Kidney (tissue), 14 donors: Measurements from ENCODE around the gene DCAF6. TPM values are rescaled to one million over a fixed set of nuclear protein-coding genes. Genes with fewer than 3 reads are reported as not detected.

ENCODE experiments used
- DNase-seq, 5 donors: peaks; one replicate each; pipeline ENCODE4 v3.0.0-alpha.2; 2013 to 2020
- FAIRE-seq: peaks from 2 replicates; lab custom pipeline; 2012; peaks lifted over from hg19 to GRCh38; lab: Jason Lieb, UNC
- H3K27ac ChIP-seq, 2 donors: one replicate each; pipeline ENCODE4 v1.7.0; 2013; ENCODE audit warnings: low read depth in 2 of 2, low read length in 2 of 2, inconsistent platforms in 1 of 2
- H3K27me3 ChIP-seq: one replicate; pipeline ENCODE4 v1.7.1; 2013; ENCODE audit warnings: low read length, inconsistent platforms; ENCODE audit not compliant: control insufficient read depth, insufficient read depth
- H3K36me3 ChIP-seq, 3 donors: one replicate each; pipeline versions ENCODE4 v1.7.0 to v1.7.1; 2013; ENCODE audit warnings: low read length in 3 of 3, control low read depth in 1 of 3, inconsistent platforms in 1 of 3; ENCODE audit not compliant: insufficient read depth in 3 of 3, control insufficient read depth in 2 of 3
- H3K4me1 ChIP-seq, 3 donors: one replicate each; pipeline versions ENCODE4 v1.7.0 to v1.7.1; 2013; ENCODE audit warnings: low read length in 3 of 3, inconsistent platforms in 1 of 3, low read depth in 1 of 3; ENCODE audit not compliant: control insufficient read depth in 2 of 3, insufficient read depth in 2 of 3
- H3K4me3 ChIP-seq, 3 donors: one replicate each; pipeline versions ENCODE4 v1.7.0 to v1.8.1; 2013; ENCODE audit warnings: low read length in 3 of 3, control low read depth in 1 of 3, inconsistent platforms in 1 of 3
- H3K9ac ChIP-seq, 3 donors: one replicate each; pipeline versions ENCODE4 v1.7.0 to v1.7.1; 2013; ENCODE audit warnings: low read length in 3 of 3, control low read depth in 1 of 3, inconsistent platforms in 1 of 3
- H3K9me3 ChIP-seq, 3 donors: one replicate each; pipeline versions ENCODE4 v1.7.0 to v1.7.1; 2013; ENCODE audit warnings: low read length in 3 of 3, control low read depth in 1 of 3, inconsistent platforms in 1 of 3; ENCODE audit not compliant: control insufficient read depth in 2 of 3, insufficient read depth in 1 of 3
- CTCF ChIP-seq: IDR thresholded peaks from 3 replicates; pipeline ENCODE4 v1.5.1; 2012; ENCODE audit warnings: mild to moderate bottlenecking, moderate library complexity, borderline replicate concordance; ENCODE audit not compliant: insufficient read depth; ENCODE audit errors: extremely low read depth
- intact Hi-C: fragments of 100-400 bp; cut with DNase I; formaldehyde crosslinking; loops from one replicate; pipeline ENCODE4 v1.11.1; 2022
- polyA plus RNA-seq: library from polyadenylated mRNA; stranded (reverse); fragments of 350-450 nt; fragmentation: Illumina TruSeq; extraction: RNeasy Lipid Tissue Mini Kit (QIAGEN cat#74804); gene quantifications from one replicate; pipeline ENCODE4 v1.2.3, GENCODE V29; 2014; ENCODE audit warnings: low read depth, low replicate concordance; ENCODE audit not compliant: insufficient read depth
- total RNA-seq: library from RNA; stranded (reverse); fragmentation: NEBNext Ultra II Directional; extraction: Animal tissue kit (Norgen Biotek cat#: 25700); gene quantifications from one replicate; pipeline ENCODE4 v1.2.1, GENCODE V29; 2021
- donor health status: control.
- donor health status: control.
- donor health status: control.
- donor health status: control.
- donor health status: control.
- donor health status: DM: yes; HTN: yes; CAD: no.
- donor health status: Normal renal cell carcinoma (clear cell type).

Gene DCAF6
- total and polyA plus RNA-seq, 2 donors from 2014 or later = 30.8 to 58.8 TPM

GRCh38 chr1:168090395-168090794 is 153.9 kb downstream of the DCAF6 start:
- DNase-seq (no peak), FAIRE-seq (no peak)
- H3K9ac ChIP-seq = no peak overlapping the region
- no peaks in the 10 kb centered on the region for H3K36me3 ChIP-seq
- H3K4me3 ChIP-seq = no peak overlapping the region
- H3K9me3 ChIP-seq = no peaks in the 10 kb centered on the region
- H3K27ac ChIP-seq = no peak overlapping the region
- no peaks in the 10 kb centered on the region for H3K4me1 ChIP-seq
- intact Hi-C loops = no loop called here
- H3K27me3 ChIP-seq = no peaks in the 10 kb centered on the region
- TF ChIP-seq CTCF = no peak

GRCh38 chr1:168091063-168091462 is 154.6 kb downstream of the DCAF6 start:
- Histone ChIP-seq H3K4me3 (no peak overlapping the region), H3K9ac (no peak overlapping the region), H3K4me1 (no peaks in the 10 kb centered on the region), H3K27me3 (no peaks in the 10 kb centered on the region), H3K27ac (no peak overlapping the region), H3K36me3 (no peaks in the 10 kb centered on the region), H3K9me3 (no peaks in the 10 kb centered on the region)
- FAIRE-seq (no peak), DNase-seq (no peak)
- no peak for TF ChIP-seq CTCF
- intact Hi-C loops = no loop called here

GRCh38 chr1:168091720-168092550 is 155.5 kb downstream of the DCAF6 start:
- DNase-seq (no peak), FAIRE-seq (no peak)
- intact Hi-C loops = no loop called here
- Histone ChIP-seq H3K9me3 (no peaks in the 10 kb centered on the region), H3K4me3 (no peak overlapping the region), H3K27ac (no peak overlapping the region), H3K4me1 (no peaks in the 10 kb centered on the region), H3K9ac (no peak overlapping the region), H3K27me3 (no peaks in the 10 kb centered on the region), H3K36me3 (no peaks in the 10 kb centered on the region)
- no peak for TF ChIP-seq CTCF
